Measurements from ENCODE around the gene GLCCI1.

- TF ChIP-seq CTCF (IDR thresholded peaks at IDR 0.05) (no peak), POLR2A (IDR thresholded peaks at IDR 0.05) (no peak), EP300 (IDR thresholded peaks at IDR 0.05; ENCODE audit: low read depth) (no peak)
Measured at GRCh38 chr7:8037151-8037550, 68.6 kb downstream of the GLCCI1 start.

Measured in transverse colon (tissue), 3 donors.